GM10266 (cell line): ENCODE results near the gene ZWILCH.

Experiments
- DNase-seq: peaks from one replicate; pipeline ENCODE4 v3.0.0; 2012; ENCODE audit errors: extremely low spot score
- TF ChIP-seq, protein P1 (sequence below): IDR thresholded peaks from 2 replicates; pipeline ENCODE4 v1.5.1; 2012; ENCODE audit warnings: mild to moderate bottlenecking, low read depth; ENCODE audit not compliant: control insufficient read depth, insufficient read depth; ENCODE audit errors: missing control alignments

The ZWILCH gene

DNA sequence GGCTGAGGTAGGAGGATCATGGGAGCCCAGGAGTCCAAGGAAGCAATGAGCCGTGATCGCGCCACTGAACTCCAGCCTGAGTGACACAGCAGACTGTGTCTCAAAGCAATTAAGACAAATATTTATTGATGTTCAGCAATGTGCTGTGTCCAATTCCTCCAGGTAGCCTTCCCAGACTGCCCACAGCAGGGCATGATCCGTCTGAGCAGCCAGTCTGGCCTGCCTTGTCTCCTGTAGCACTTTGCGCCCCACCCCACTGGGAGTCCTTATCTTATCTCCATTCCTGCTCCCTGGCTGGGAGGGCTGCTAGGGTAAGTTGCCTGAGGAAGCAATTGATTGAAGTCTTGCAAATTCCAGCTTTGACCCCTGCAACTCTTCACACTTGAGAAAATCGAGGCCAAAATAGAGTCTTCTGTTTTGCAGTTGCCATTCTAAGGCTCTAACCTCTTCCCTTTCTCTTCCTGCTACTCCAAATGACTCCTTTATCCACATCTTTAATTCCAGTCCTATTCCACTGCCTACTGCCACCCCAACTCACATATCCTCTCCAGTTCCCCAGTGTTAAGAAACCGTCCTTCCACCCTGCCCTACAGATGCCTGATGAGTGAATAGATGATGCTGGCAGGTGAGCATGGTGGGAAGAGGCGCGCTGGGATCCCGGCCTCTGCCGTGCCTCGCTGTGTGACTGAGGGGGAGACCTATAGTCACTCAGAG is 87.5 kb downstream of the ZWILCH start:
- DNase-seq, result no peak
- TF ChIP-seq, protein P1, sequence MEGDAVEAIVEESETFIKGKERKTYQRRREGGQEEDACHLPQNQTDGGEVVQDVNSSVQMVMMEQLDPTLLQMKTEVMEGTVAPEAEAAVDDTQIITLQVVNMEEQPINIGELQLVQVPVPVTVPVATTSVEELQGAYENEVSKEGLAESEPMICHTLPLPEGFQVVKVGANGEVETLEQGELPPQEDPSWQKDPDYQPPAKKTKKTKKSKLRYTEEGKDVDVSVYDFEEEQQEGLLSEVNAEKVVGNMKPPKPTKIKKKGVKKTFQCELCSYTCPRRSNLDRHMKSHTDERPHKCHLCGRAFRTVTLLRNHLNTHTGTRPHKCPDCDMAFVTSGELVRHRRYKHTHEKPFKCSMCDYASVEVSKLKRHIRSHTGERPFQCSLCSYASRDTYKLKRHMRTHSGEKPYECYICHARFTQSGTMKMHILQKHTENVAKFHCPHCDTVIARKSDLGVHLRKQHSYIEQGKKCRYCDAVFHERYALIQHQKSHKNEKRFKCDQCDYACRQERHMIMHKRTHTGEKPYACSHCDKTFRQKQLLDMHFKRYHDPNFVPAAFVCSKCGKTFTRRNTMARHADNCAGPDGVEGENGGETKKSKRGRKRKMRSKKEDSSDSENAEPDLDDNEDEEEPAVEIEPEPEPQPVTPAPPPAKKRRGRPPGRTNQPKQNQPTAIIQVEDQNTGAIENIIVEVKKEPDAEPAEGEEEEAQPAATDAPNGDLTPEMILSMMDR, result no peak

DNA sequence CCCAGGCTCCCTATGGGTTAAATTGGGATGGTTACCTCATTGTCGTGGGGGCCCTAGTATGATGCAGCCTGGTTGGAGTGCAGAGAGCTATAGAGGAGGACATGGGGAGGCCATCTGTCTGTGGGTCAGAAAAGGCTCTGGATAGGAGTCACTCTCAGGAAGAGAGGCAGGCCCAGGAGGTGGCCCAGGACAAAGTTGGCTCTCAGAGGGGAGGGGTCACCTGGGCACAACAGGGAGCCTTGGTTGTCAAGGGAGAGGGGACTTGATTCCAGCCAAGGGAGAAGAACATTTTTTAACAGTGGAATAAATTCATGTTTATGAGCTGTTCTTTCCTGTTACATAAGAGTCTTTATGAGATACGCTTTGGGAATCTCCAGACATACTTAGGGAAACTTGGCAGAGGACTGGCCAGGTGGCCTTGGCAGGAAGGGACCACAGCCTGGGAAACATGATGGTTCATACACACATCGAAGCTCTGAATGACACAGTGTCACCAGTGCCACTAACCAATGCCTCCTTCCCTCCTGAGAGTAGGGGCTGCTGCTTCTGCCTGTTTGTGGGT is 88.2 kb downstream of the ZWILCH start:
- no peak for DNase-seq
- TF ChIP-seq, protein P1, result no peak

DNA sequence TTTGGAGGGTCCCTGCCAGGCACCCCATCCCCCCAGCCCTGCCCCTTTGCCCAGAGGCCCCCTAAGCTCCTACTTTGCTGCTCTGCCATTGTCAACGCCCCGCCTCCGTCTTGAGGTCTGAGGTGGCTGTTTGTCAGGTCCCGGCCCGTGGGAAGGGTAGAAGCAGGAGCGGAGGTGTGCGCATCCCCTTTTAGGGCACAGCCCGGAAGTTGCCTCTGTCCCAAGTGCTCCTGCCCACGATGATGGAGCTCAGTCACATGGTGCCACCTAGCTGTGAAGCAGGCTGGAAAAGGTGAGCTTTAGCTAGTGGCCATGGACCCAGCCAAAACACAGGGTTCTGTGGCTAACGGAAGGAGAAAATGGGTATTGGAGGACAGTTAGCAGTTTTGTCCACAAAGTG is 89.2 kb downstream of the ZWILCH start:
- TF ChIP-seq, protein P1, result no peak

DNA sequence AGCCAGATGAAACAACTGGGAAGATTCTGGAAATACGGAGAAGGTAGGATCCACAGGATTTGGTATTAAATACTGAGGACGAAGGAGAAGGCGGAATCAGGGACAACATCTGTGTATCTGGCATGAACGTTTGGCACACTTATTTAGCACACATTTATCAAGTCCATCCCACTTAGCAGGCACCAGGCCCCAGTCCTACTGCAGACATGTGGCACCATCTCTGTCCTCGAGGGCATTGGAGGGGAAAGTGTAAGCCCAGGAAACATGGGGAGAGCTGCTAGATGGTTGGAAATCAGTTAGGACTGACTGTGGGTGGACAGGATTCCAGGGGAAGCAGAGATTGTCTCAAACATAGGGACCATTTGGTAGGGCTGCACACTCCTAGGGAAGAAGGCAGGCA is 89.7 kb downstream of the ZWILCH start:
- no peak for DNase-seq
- TF ChIP-seq, protein P1, result no peak

More for the DNA sequence above, 89.2 kb downstream of the ZWILCH start:
- no peak for DNase-seq

DNA sequence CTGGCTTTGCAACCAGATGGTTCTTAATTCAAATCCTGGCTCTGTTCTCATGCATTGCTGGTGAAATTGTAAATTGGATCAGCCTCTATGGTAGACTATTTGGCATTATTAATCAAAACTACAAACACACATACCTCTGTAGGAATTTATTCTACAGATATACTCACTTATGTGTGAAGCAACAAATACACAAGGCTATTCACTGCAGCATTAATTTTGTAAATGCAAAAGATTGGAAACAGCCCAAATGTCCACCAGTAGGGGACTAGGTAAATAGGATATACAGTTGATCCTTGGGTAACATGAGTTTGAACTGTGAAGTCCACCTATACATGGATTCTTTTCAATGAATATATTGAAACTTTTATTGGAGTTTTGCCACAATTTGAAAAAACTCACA is 90.2 kb downstream of the ZWILCH start:
- TF ChIP-seq, protein P1, result no peak
- DNase-seq, result no peak

DNA sequence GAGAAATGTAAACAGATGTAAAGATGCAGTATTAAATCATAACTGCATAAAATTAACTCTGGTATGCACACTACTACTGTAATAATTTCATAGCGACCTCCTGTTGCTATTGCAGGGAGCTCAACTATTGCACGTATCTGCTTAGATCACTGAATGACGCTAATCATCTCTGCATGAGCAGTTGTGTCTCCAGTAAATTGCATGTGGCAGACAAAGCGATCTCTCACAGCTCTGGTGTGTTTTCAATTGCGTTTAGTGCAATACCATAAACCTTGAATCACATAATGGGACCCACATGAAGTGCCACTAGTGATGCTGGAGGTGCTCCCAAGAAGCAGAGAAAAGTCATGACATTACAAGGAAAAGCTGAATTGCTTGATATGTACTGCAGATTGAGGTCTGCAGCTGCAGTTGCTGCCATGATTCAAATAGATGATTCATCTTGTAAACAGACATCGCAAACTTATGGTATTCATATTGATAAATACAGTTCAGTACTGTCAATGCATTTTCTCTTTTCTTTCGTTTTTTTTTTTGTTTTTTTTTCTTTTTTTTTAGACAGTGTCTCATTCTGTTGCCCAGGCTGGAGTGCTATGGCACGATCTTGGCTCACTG is 90.9 kb downstream of the ZWILCH start:
- TF ChIP-seq, protein P1, result no peak

More for the DNA sequence above, 90.9 kb downstream of the ZWILCH start:
- DNase-seq, result no peak
